Measurements from ENCODE around the gene SLC51A. TPM values are rescaled to one million over a fixed set of nuclear protein-coding genes. Genes with fewer than 3 reads are reported as not detected.

SLC51A gene
- total RNA-seq, 1 experiment from 2014 or later = not detected

Small RNA genes within 50 kb of the gene (small RNA-seq; reads per million reads assigned to genes)
- 0 reads per million in 2 experiments for gene RF00019

Other genes starting within 250 kb of the SLC51A start
- 183 and 193 TPM in 2 replicates for gene TFRC, start 134.4 kb upstream of the SLC51A start, total RNA-seq (2014; rRNA removed; shearing (Covaris generic))
- gene ZDHHC19, start 5.1 kb upstream of the SLC51A start, total RNA-seq (2014; rRNA removed; shearing (Covaris generic)) = not detected in 2 replicates
- 27.9 and 36.9 TPM in 2 replicates for gene PCYT1A, start 71.2 kb downstream of the SLC51A start, total RNA-seq (2014; rRNA removed; shearing (Covaris generic))
- gene DYNLT2B, start 101.7 kb downstream of the SLC51A start, total RNA-seq (2014; rRNA removed; shearing (Covaris generic)) = 5.9 and 6.9 TPM in 2 replicates
- gene TM4SF19, start 121.9 kb downstream of the SLC51A start, total RNA-seq (2014; rRNA removed; shearing (Covaris generic)) = 2.2 and 2.4 TPM in 2 replicates
- gene UBXN7, start 215.9 kb downstream of the SLC51A start, total RNA-seq (2014; rRNA removed; shearing (Covaris generic)) = 10.3 and 10.8 TPM in 2 replicates